ENCODE measurements around the gene A4GALT.
"Not testable (repeated sequence)": the region's sequence is repeated elsewhere in the genome, so short reads cannot be mapped to it uniquely, and the experiment has no call there.

A4GALT gene

GRCh38 chr22:42682113-42682851 lies 38.4 kb downstream of the A4GALT start:
- no peak for DNase-seq (ENCODE audit: low spot score)

GRCh38 chr22:42680648-42681047 lies 40.0 kb downstream of the A4GALT start:
- no peak for DNase-seq (ENCODE audit: low spot score)

- no peak for DNase-seq (ENCODE audit: low spot score)
These were observed 41.0 kb downstream of the A4GALT start for GRCh38 chr22:42679691-42680090.

GRCh38 chr22:42678894-42679293 lies 41.8 kb downstream of the A4GALT start:
- DNase-seq (ENCODE audit: low spot score): no peak

GRCh38 chr22:42677936-42678335 lies 42.7 kb downstream of the A4GALT start:
- DNase-seq (ENCODE audit: low spot score): not testable (repeated sequence)

GRCh38 chr22:42676059-42676607 lies 44.5 kb downstream of the A4GALT start:
- no peak for DNase-seq (ENCODE audit: low spot score)

- DNase-seq (ENCODE audit: low spot score): no peak
These were observed 46.7 kb downstream of the A4GALT start for GRCh38 chr22:42673898-42674401.

- not testable (repeated sequence) for DNase-seq (ENCODE audit: low spot score)
These were observed 47.6 kb downstream of the A4GALT start for GRCh38 chr22:42673071-42673470.

GRCh38 chr22:42670921-42671709 lies 49.6 kb downstream of the A4GALT start:
- DNase-seq (ENCODE audit: low spot score): peak; percentile 19

GRCh38 chr22:42670046-42670445 lies 50.6 kb downstream of the A4GALT start:
- DNase-seq (ENCODE audit: low spot score): no peak

- not testable (repeated sequence) for DNase-seq (ENCODE audit: low spot score)
These were observed 54.3 kb downstream of the A4GALT start for GRCh38 chr22:42666393-42666792.

- peak; percentile 11 for DNase-seq (ENCODE audit: low spot score)
These were observed 55.5 kb downstream of the A4GALT start for GRCh38 chr22:42664976-42665831.

- DNase-seq (ENCODE audit: low spot score): peak; percentile 77
These were observed 58.5 kb downstream of the A4GALT start for GRCh38 chr22:42661985-42662831.

- DNase-seq (ENCODE audit: low spot score): no peak
These were observed 64.1 kb downstream of the A4GALT start for GRCh38 chr22:42656578-42656977.

GRCh38 chr22:42655693-42656092 lies 65.0 kb downstream of the A4GALT start:
- no peak for DNase-seq (ENCODE audit: low spot score)

- no peak for DNase-seq (ENCODE audit: low spot score)
These were observed 66.1 kb downstream of the A4GALT start for GRCh38 chr22:42654436-42655073.

GRCh38 chr22:42653999-42654398 lies 66.7 kb downstream of the A4GALT start:
- DNase-seq (ENCODE audit: low spot score): no peak

- DNase-seq (ENCODE audit: low spot score): no peak
These were observed 69.5 kb downstream of the A4GALT start for GRCh38 chr22:42651134-42651533.

GRCh38 chr22:42649246-42650099 lies 71.2 kb downstream of the A4GALT start, which contains the start of gene CYB5R3:
CYB5R3 (minus strand) TSS chr22:42649392; CDS start chr22:42649315, 77 bp downstream.
- peak; percentile 73 for DNase-seq (ENCODE audit: low spot score)
